HG02571 (cell line): Measurements from ENCODE around the gene PPP1R9B.
A peak's percentile ranks its signal among the peaks of the same experiment; 100 is the strongest.

Experiments
- ATAC-seq: cut with Tn5 transposase; IDR thresholded peaks from one replicate; pipeline ENCODE4 v1.9.1; 2021; ENCODE audit warnings: mild to moderate bottlenecking, moderate library complexity; ENCODE audit not compliant: unreplicated experiment

The PPP1R9B gene

DNA sequence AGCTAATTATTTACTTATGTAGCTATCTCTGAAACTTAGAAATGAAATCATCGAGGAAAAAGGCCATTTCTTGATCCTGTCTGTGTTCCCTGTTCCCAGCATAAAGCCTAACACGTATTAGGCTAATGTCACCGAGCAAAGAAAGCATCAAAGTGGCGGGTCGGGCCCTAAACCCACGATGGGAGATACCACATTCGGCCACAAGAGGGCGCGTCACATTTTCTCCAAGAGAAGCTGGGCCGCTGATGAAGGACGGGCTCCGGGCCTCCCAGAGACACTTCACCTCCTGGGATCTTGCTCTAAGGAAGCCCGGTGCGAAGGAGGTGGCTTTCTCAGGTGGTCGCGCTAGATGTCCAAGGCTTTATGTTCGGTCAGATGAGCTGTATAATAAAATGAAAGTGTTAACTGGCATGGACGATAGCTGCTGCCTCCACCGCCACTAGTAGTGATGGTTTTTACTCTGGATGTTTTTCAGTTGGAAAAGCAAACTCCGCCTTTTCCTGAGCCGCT lies 56.2 kb downstream of the PPP1R9B start:
- ATAC-seq, result no peak

DNA sequence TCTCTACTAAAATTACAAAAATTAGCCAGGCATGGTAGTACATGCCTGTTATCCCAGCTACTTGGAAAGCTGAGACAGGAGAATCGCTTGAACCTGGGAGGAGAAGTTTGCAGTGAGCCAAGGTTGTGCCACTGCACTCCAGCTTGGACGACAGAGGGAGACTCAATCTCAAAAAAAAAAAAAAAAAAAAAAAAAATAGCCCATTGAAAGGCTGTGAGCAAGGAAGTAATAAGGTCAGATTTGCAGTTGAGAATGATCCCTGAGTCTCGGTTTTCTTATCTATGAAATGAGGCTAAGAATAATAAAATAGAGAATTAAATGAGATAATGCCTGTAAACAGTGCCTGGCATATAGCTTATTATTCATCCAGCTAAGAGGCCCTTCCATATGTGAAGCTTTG lies 56.7 kb downstream of the PPP1R9B start:
- ATAC-seq, result no peak

DNA sequence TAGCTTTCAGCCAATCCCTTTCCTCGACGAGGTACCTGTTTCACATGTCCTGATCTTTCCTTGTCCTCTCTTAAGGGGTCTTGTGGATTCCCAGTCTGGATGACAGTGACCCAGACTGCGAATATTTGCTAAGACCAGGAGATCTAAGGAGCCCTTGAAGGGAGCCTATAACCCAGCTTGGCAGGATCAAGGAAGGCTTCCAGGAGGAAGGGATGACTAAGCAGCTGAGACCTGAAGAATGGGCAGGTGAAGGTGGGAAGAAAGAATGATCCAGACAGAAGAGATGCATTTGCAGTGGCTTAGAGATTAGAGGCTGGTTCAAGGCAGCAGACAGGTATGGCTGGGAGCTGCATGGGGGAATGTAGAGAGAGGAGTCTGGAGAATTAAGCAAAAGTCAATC lies 57.2 kb downstream of the PPP1R9B start:
- no peak for ATAC-seq

DNA sequence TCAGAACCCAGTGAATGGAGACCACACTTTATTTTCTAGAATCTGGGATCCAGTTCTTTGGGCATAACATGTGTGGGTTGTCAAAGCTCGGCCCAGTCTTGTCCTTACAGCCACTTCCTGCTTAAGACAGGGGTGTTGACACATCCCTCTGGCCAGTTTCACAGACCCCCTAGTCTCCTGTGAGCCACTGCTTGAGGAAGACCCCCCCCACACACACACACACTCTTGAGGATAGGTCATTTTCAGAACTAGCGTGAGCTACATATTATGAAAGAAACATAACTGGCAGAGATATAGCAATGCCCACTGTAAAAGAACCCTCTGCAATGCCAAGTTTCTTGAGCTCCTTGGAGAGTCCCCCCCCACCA lies 58.6 kb downstream of the PPP1R9B start:
- no peak for ATAC-seq

DNA sequence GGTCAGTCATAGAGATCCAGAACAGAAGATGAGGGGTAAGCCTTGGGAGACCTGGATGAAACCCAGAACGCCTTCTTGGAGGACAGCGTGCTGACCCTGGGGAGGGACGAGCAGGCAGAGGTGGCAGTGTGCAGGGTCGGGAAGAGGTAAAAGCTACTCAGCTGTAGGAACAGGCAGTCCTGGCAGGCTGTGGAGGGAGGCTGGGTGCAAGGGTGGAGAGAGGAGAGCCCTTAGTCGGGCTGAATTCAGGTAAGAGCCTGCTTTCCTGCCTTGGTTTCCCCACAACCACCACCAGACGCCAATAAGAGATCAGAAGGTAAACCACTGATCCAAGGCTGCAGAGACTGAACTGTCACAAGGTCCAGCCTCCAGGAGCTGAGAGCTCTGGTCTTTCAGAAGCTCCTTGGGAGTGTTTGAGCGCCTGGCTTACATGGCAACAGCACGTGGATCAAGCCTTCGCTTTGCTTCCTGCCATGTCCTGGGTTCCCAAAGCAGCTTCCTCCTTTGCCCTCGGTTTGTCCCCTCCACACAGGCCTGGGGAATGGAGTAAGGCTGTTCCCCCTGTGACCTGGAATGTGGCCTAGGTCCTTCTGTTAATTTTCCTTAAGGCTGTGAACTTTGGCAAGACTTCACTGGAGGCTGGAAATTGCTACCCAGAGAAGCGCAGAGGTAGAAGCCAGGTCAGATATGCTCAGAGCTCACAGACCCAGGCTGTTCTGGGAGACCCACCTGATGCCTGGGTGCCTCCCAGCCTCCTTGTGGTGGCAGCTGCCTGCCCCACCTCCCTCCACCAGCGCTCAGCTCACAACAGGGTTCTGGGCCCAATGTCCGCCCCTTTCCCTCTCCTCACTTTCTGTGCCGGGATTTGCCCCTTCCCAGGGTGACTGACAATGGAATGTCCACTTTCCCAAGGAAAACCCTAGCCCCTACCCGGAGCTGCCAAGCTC lies 59.2 kb downstream of the PPP1R9B start:
- ATAC-seq, result no peak

DNA sequence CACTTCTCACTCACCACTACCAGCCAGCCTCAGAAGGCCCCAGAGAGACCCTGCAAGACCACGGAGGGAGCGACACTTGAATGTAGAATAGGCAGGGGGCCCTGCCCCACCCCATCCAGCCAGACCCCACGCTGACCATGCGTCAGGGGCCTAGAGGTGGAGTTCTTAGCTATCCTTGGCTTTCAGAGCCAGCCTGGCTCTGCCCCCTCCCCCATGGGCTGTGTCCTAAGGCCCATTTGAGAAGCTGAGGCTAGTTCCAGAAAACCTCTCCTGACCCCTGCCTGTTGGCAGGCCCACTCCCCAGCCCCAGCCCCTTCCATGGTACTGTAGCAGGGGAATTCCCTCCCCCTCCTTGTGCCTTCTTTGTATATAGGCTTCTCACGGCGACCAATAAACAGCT lies 60.4 kb downstream of the PPP1R9B start:
- ATAC-seq, result no peak

DNA sequence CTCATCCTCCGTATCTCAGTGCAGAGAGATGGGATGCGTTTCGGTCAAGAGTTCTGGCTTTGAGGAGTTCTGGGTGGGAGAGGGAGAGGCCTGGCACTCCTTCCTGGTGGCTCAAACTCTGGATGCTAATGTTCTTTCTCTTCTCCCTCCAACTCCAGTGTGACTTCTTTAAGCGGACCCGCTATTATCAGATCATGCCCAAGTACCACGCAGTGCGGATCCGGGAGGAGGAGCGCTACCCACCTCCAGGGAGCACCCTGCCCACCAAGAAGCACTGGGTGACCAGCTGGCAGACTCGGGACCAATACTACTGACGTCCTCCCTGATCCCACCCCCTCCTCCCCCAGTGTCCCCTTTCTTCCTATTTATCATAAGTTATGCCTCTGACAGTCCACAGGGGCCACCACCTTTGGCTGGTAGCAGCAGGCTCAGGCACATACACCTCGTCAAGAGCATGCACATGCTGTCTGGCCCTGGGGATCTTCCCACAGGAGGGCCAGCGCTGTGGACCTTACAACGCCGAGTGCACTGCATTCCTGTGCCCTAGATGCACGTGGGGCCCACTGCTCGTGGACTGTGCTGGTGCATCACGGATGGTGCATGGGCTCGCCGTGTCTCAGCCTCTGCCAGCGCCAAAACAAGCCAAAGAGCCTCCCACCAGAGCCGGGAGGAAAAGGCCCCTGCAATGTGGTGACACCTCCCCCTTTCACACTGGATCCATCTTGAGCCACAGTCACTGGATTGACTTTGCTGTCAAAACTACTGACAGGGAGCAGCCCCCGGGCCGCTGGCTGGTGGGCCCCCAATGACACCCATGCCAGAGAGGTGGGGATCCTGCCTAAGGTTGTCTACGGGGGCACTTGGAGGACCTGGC lies 61.3 kb downstream of the PPP1R9B start:
- ATAC-seq, result no peak

DNA sequence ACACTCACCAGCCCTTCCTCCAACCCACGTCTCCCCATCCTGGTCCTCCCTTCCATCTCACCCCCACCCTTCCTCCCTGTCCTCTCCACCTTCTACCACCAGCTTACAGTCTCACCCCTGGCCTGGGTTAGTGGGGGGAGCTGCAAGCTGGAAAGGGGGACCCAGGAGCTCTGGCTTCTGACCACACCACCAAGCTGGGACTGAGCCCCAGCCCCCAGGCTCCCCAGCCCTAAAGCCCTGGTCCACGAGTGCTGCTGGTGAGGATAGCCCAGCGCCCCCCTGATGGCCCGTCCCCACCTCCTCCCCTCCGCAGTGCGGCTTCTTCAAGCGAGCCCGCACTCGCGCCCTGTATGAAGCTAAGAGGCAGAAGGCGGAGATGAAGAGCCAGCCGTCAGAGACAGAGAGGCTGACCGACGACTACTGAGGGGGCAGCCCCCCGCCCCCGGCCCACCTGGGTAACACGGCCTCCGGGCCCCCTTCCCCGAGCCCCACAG lies 62.5 kb downstream of the PPP1R9B start:
- no peak for ATAC-seq

DNA sequence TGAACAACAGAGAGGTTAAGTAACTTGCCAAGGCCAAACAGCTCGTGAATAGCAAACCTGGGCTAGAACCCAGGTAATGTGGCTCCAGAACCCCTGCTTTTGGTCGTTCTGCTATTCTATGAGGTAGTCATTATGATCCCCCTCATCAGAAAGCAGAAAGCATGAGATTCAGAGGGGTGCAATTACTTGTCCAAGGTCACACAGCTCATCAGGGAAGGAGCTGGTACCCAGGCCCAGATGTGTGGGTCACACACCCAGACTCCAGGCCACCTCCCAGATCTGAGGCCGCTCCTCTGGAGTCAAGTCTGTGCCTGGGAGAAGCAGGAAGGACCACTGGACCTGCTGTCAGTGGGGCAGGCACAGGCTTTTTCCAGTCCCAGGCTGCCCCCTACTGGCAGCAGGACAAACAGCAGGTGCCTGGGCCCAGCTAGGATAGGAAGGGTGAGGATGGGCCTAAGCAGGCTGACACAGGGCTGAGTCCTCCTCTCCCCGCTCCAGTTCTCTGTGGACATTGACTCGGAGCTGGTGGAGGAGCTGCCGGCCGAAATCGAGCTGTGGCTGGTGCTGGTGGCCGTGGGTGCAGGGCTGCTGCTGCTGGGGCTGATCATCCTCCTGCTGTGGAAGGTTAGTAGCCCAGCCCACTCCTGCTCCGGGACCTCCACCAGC lies 63.1 kb downstream of the PPP1R9B start:
- peak; percentile 59 for ATAC-seq
